Pancreas (tissue), 10 donors: ENCODE results near the gene FAM83F. TPM values are rescaled to one million over a fixed set of nuclear protein-coding genes. Genes with fewer than 3 reads are reported as not detected.

Experiments used
- ATAC-seq, 4 donors: fragments of 200-7000 bp; cut with Tn5 transposase; one replicate each; pipeline versions ENCODE4 v1.8.0 to v1.9.1; 2020; ENCODE audit warnings: mild to moderate bottlenecking in 4 of 4, moderate library complexity in 4 of 4
- DNase-seq, 6 donors: peaks; one replicate each; pipeline ENCODE4 v3.0.0-alpha.2; 2020
- FAIRE-seq: peaks from 2 replicates; lab custom pipeline; 2012; peaks lifted over from hg19 to GRCh38; lab: Jason Lieb, UNC
- H3K27ac ChIP-seq, 4 donors: fragments of 200-600 bp; sonication (generic); 1 replicate in 3 of 4; 2 replicates in 1 of 4; pipeline versions ENCODE4 v1.5.0 to v1.8.0; 2020
- H3K27me3 ChIP-seq, 4 donors: fragments of 200-600 bp; one replicate each; pipeline ENCODE4 v1.8.0; 2021
- H3K36me3 ChIP-seq, 3 donors: fragments of 200-600 bp; sonication (generic) in 1 of 3; one replicate each; pipeline versions ENCODE4 v1.5.0 to v1.8.0; 2020 to 2021
- H3K4me1 ChIP-seq, 3 donors: fragments of 200-600 bp; one replicate each; pipeline ENCODE4 v1.8.0; 2021
- H3K4me3 ChIP-seq, 4 donors: fragments of 200-600 bp; sonication (generic) in 2 of 4; one replicate each; pipeline versions ENCODE4 v1.5.0 to v1.8.0; 2020 to 2021
- H3K9me3 ChIP-seq, 4 donors: fragments of 200-600 bp; one replicate each; pipeline ENCODE4 v1.8.0; 2021
- WGBS, 2 donors: extraction: QIAGEN DNeasy Blood & Tissue Kit; methylation state at CpG; one replicate each; pipeline ENCODE4 v1.1.7; 2013; 5-methylcytosine and 5-hydroxymethylcytosine counted together
- intact Hi-C, 3 donors: fragments of 100-400 bp; cut with DNase I; formaldehyde crosslinking; loops; one replicate each; pipeline versions ENCODE4 v1.11.1 to v1.14.2; 2022
- polyA plus RNA-seq, 2 donors: library from polyadenylated mRNA; stranded (reverse); fragments of 200-250 nt; gene quantifications; one replicate each; pipeline ENCODE4 v1.2.3, GENCODE V29; 2013
- total RNA-seq, 6 donors: library from RNA; stranded (reverse); fragmentation: NEBNext Ultra II Directional in 4 of 6; extraction: Animal tissue kit (Norgen Biotek cat#: 25700) in 4 of 6; gene quantifications; one replicate each; pipeline versions ENCODE4 v1.2.1 to v1.2.4, GENCODE V29; 2021 to 2023
- TF ChIP-seq, protein P1 (sequence below), 4 donors: fragments of 200-600 bp; sonication (generic) in 3 of 4; IDR thresholded peaks; one replicate each; pipeline versions ENCODE4 v1.5.0 to v1.8.0; 2021; ENCODE audit warnings: antibody characterized with exemption in 4 of 4
- donor health status: healthy with polysubstance abuse.
- donor health status: DM: no; HTN: no; CAD: no; lungs with moderate emphysema.
- donor health status: DM: no; HTN: no; CAD: no.
- donor health status: control.
- donor health status: control.
- donor health status: Bipolar disorder and iron deficiency.
- donor health status: DM: yes; HTN: yes; CAD: no.
- donor health status: DM: no; HTN: no; CAD: no.
- donor health status: DM: no; HTN: no; CAD: no.
- donor health status: DM: yes; HTN: yes; CAD: no.

The FAM83F gene
- total and polyA plus RNA-seq, 8 donors = 4.9 to 19.8 (median 15.5) TPM

DNA sequence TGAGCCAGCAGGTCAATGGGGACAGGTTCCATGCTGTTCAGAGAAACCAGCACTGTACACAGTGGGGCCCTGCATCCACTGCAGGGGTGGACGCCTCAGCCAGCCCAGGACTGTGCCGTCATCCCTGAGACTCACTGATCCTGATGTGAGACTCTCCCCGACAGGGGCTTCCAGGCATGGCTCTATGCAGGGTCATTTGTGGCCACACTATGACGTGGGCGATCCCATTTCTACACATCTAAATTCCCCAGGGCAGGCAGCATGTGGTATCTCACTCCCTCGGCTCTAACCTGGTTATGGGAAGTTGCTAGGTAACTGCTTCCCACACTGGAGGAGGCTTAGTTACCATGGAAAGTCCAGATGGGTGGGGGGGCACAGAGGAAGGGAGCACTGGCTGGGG, 14.2 kb upstream of the FAM83F start:
- WGBS, 2 donors = 83 to 87% methylated on average over 6 of the region's 6 CpGs
- H3K27me3 ChIP-seq = peaks cover 0 to under 1% (median 0%) of the 10 kb centered on the region in 4 donors
- ATAC-seq = peak in 2 of 4 donors; percentile 16 to 39
- FAIRE-seq = no peak
- no peak overlapping the region for H3K27ac ChIP-seq
- no peak for DNase-seq
- TF ChIP-seq, protein P1, sequence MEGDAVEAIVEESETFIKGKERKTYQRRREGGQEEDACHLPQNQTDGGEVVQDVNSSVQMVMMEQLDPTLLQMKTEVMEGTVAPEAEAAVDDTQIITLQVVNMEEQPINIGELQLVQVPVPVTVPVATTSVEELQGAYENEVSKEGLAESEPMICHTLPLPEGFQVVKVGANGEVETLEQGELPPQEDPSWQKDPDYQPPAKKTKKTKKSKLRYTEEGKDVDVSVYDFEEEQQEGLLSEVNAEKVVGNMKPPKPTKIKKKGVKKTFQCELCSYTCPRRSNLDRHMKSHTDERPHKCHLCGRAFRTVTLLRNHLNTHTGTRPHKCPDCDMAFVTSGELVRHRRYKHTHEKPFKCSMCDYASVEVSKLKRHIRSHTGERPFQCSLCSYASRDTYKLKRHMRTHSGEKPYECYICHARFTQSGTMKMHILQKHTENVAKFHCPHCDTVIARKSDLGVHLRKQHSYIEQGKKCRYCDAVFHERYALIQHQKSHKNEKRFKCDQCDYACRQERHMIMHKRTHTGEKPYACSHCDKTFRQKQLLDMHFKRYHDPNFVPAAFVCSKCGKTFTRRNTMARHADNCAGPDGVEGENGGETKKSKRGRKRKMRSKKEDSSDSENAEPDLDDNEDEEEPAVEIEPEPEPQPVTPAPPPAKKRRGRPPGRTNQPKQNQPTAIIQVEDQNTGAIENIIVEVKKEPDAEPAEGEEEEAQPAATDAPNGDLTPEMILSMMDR (IDR thresholded peaks at IDR 0.05) = no peak
- no peak overlapping the region for H3K4me3 ChIP-seq
- intact Hi-C loops = no loop called here
- no peaks in the 10 kb centered on the region for H3K9me3 ChIP-seq
- no peaks in the 10 kb centered on the region for H3K4me1 ChIP-seq
- no peaks in the 10 kb centered on the region for H3K36me3 ChIP-seq

DNA sequence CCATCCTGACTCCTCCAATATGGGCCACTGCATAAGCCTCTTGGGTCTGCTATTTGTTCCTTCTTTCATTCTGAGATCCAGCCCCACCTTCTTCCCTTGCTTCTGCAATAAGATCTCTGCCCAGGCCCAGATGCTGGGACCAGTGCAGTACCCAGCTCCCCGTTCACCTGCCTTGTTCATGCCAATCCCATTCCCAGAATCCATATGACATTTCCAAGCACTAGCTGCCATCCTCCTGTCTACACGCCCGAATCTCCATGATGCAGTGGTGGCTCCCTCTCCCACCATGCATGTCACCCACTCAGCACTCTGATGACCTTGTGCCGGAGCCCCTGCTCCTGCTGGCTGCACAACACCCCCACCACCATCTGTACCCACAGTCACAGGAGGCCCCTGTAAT, 11.4 kb upstream of the FAM83F start:
- no peak overlapping the region for H3K4me3 ChIP-seq
- WGBS, 2 donors = 91 to 98% methylated on average over 4 of the region's 4 CpGs
- peaks cover 0 to 2% (median 0%) of the 10 kb centered on the region in 4 donors for H3K27me3 ChIP-seq
- H3K4me1 ChIP-seq = no peaks in the 10 kb centered on the region
- H3K36me3 ChIP-seq = no peaks in the 10 kb centered on the region
- FAIRE-seq (no peak), DNase-seq (no peak), ATAC-seq (no peak)
- no peak overlapping the region for H3K27ac ChIP-seq
- intact Hi-C loops = no loop called here
- TF ChIP-seq, protein P1 (IDR thresholded peaks at IDR 0.05) = no peak
- H3K9me3 ChIP-seq = no peaks in the 10 kb centered on the region

DNA sequence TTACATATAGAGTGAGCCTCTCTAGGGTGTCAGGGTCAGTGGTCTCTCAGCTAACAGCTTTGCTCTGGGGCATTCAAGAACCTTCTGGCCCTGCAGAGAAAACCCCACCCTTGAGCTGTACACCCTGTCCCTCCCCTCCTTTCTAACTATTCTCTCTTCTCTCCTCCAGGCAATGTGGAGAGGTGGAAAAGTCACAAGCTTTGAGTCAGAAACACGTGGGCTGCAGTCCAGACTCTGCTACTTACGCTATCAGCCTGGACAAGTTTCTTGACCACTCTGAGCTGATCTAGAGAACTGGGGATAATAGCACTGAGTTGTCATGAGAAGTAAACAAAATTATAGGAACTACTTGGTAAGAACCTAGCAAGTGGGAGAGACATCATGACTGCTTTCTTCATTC, 10.7 kb upstream of the FAM83F start:
- TF ChIP-seq, protein P1 (IDR thresholded peaks at IDR 0.05) = no peak
- Histone ChIP-seq H3K36me3 (no peaks in the 10 kb centered on the region), H3K4me1 (no peaks in the 10 kb centered on the region), H3K9me3 (no peaks in the 10 kb centered on the region), H3K27ac (no peak overlapping the region), H3K4me3 (no peak overlapping the region), H3K27me3 (peaks cover 0 to 2% (median 0%) of the 10 kb centered on the region in 4 donors)
- ATAC-seq (no peak), DNase-seq (no peak), FAIRE-seq (no peak)
- WGBS, 2 donors = 75 to 79% methylated on average over 2 of the region's 2 CpGs
- intact Hi-C loops = no loop called here

DNA sequence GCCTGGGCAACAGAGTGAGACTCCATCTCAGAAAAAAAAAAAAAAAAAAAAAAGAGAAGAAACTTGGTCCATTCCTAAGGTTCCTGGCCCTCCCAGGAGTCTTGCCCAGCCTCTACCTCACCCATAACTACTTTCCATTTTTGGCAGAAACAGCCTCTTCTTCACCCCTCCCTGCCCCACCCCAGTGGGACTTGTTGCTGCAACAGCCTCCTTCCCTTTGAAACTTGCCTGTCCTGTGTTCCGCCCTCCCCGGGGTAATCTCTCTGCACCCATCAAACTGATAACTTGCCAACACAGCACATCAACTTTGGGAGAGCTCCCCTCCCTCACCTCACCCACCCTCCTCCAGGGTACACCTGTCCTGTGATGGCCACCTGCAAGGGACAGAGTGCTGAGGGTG, 10.0 kb upstream of the FAM83F start:
- Histone ChIP-seq H3K27ac (no peak overlapping the region), H3K4me3 (no peak overlapping the region), H3K36me3 (no peaks in the 10 kb centered on the region), H3K27me3 (peaks cover 0 to 2% (median 0%) of the 10 kb centered on the region in 4 donors), H3K4me1 (no peaks in the 10 kb centered on the region), H3K9me3 (no peaks in the 10 kb centered on the region)
- ATAC-seq (no peak), DNase-seq (no peak), FAIRE-seq (no peak)
- 88 to 94% methylated on average over 2 of the region's 2 CpGs for WGBS, 2 donors
- intact Hi-C loops = no loop called here
- TF ChIP-seq, protein P1 (IDR thresholded peaks at IDR 0.05) = no peak

DNA sequence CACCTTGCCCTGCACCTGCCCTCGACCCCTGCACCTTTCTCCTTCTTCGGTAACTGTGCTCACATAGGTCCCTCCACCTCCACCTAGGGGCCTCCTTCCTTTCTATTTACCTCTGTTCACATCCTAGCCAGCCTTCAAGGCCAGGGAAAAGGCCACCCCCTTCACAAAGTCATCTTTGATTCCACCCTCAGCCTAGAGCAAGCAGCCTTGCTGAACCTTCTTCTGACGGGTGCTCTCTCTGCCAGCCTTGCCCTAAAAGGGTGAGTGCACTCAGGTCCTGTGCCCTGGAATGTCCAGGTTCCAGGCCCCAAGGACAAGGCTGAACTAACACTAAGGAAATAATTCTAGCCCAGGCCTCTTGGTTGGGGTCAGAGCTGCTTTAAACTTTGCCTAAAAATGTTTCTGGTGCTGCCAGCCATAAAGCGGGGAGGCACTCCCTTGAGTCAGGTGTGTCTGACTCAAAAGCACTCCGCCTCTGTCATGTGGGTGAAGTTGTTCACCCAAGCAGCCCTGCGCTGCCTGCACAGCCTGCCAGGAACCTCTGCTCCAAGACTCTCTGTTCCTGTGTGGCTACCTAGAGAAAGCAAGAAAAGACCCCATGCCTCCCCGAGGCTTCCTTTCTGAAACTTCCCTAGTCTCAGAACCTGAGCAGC, 9.2 kb upstream of the FAM83F start:
- Histone ChIP-seq H3K27me3 (peaks cover 0 to 2% (median 0%) of the 10 kb centered on the region in 4 donors), H3K4me3 (no peak overlapping the region), H3K9me3 (no peaks in the 10 kb centered on the region), H3K27ac (no peak overlapping the region), H3K36me3 (no peaks in the 10 kb centered on the region), H3K4me1 (peaks cover 0 to 4% (median 0%) of the 10 kb centered on the region in 3 donors)
- FAIRE-seq (no peak), DNase-seq (no peak), ATAC-seq (no peak)
- WGBS, 2 donors = 88 to 90% methylated on average over 7 of the region's 7 CpGs
- TF ChIP-seq, protein P1 (IDR thresholded peaks at IDR 0.05) = no peak
- intact Hi-C loops = no loop called here
